Activated T-cell treated with anti-CD3 and anti-CD28 coated beads, Interleukin-2, amount 50 U/mL, for 24 hours (primary cell): ENCODE data around the gene OPA1.

Experiments
- DNase-seq: peaks from one replicate; pipeline ENCODE4 v3.0.0-alpha.2; 2020
- H3K27ac Mint-ChIP-seq: 2 replicates; pipeline ENCODE4 v1.8.0; 2020; ENCODE audit warnings: mild to moderate bottlenecking, mixed read lengths
- H3K27me3 Mint-ChIP-seq: 2 replicates; pipeline ENCODE4 v1.8.0; 2020; ENCODE audit warnings: mixed read lengths
- H3K36me3 Mint-ChIP-seq: 2 replicates; pipeline ENCODE4 v1.8.0; 2020; ENCODE audit warnings: low read depth, mixed read lengths
- H3K4me1 Mint-ChIP-seq: 2 replicates; pipeline ENCODE4 v1.8.0; 2020; ENCODE audit warnings: low read depth, mixed read lengths
- H3K4me3 Mint-ChIP-seq: 2 replicates; pipeline ENCODE4 v1.8.0; 2020; ENCODE audit warnings: mild to moderate bottlenecking, moderate library complexity, mixed read lengths
- H3K9me3 Mint-ChIP-seq: 2 replicates; pipeline ENCODE4 v1.8.0; 2020; ENCODE audit warnings: mixed read lengths

OPA1 gene

GRCh38 chr3:193592841-193593667, at the start of gene OPA1:
TSS of gene OPA1 (plus strand) at chr3:193593208. CDS start at chr3:193593378, 170 bp downstream.
- peak; percentile 92 for DNase-seq
- Mint-ChIP-seq H3K4me1 (peaks cover 50% of the 10 kb centered on the region), H3K27me3 (no peaks in the 10 kb centered on the region), H3K27ac (peak within 1 kb of the TSS; percentile 99), H3K36me3 (peaks cover 43% of the 10 kb centered on the region), H3K4me3 (peak within 1 kb of the TSS; percentile 94), H3K9me3 (no peaks in the 10 kb centered on the region)

- no peaks in the 10 kb centered on the region for H3K27me3 Mint-ChIP-seq
Measured at GRCh38 chr3:193544289-193544688, 48.7 kb upstream of the OPA1 start.

GRCh38 chr3:193545304-193545703, 47.7 kb upstream of the OPA1 start:
- peaks cover 9% of the 10 kb centered on the region for H3K9me3 Mint-ChIP-seq
- no peak for DNase-seq
- H3K4me3 Mint-ChIP-seq: no peak overlapping the region
- no peaks in the 10 kb centered on the region for H3K4me1 Mint-ChIP-seq
- no peak overlapping the region for H3K27ac Mint-ChIP-seq
- H3K36me3 Mint-ChIP-seq: no peaks in the 10 kb centered on the region
- no peaks in the 10 kb centered on the region for H3K27me3 Mint-ChIP-seq

More at GRCh38 chr3:193544289-193544688, 48.7 kb upstream of the OPA1 start:
- Mint-ChIP-seq H3K4me3 (no peak overlapping the region), H3K9me3 (peaks cover 9% of the 10 kb centered on the region), H3K4me1 (no peaks in the 10 kb centered on the region), H3K27ac (no peak overlapping the region), H3K36me3 (no peaks in the 10 kb centered on the region)
- no peak for DNase-seq

- H3K4me3 Mint-ChIP-seq: no peak overlapping the region
- no peaks in the 10 kb centered on the region for H3K36me3 Mint-ChIP-seq
- no peak overlapping the region for H3K27ac Mint-ChIP-seq
- H3K9me3 Mint-ChIP-seq: peaks cover 9% of the 10 kb centered on the region
- DNase-seq: no peak
- H3K4me1 Mint-ChIP-seq: no peaks in the 10 kb centered on the region
- no peaks in the 10 kb centered on the region for H3K27me3 Mint-ChIP-seq
Measured at GRCh38 chr3:193546129-193546528, 46.9 kb upstream of the OPA1 start.

GRCh38 chr3:193548406-193548805, 44.6 kb upstream of the OPA1 start:
- Mint-ChIP-seq H3K4me1 (no peaks in the 10 kb centered on the region), H3K9me3 (peaks cover 9% of the 10 kb centered on the region), H3K27me3 (no peaks in the 10 kb centered on the region)

GRCh38 chr3:193552923-193553322, 40.1 kb upstream of the OPA1 start:
- no peaks in the 10 kb centered on the region for H3K4me1 Mint-ChIP-seq
- H3K4me3 Mint-ChIP-seq: no peak overlapping the region
- H3K36me3 Mint-ChIP-seq: no peaks in the 10 kb centered on the region
- no peaks in the 10 kb centered on the region for H3K9me3 Mint-ChIP-seq
- no peak for DNase-seq
- H3K27me3 Mint-ChIP-seq: no peaks in the 10 kb centered on the region
- H3K27ac Mint-ChIP-seq: no peak overlapping the region

More at GRCh38 chr3:193548406-193548805, 44.6 kb upstream of the OPA1 start:
- H3K36me3 Mint-ChIP-seq: no peaks in the 10 kb centered on the region
- no peak overlapping the region for H3K27ac Mint-ChIP-seq
- no peak for DNase-seq
- H3K4me3 Mint-ChIP-seq: no peak overlapping the region

- no peak for DNase-seq
- H3K36me3 Mint-ChIP-seq: no peaks in the 10 kb centered on the region
- H3K4me3 Mint-ChIP-seq: no peak overlapping the region
- H3K4me1 Mint-ChIP-seq: no peaks in the 10 kb centered on the region
- H3K27ac Mint-ChIP-seq: no peak overlapping the region
- H3K27me3 Mint-ChIP-seq: no peaks in the 10 kb centered on the region
- no peaks in the 10 kb centered on the region for H3K9me3 Mint-ChIP-seq
Measured at GRCh38 chr3:193553586-193553985, 39.4 kb upstream of the OPA1 start.

- DNase-seq: no peak
- H3K4me3 Mint-ChIP-seq: no peak within 1 kb of the TSS
- no peaks in the 10 kb centered on the region for H3K36me3 Mint-ChIP-seq
- no peaks in the 10 kb centered on the region for H3K4me1 Mint-ChIP-seq
- H3K27ac Mint-ChIP-seq: no peak within 1 kb of the TSS
- H3K9me3 Mint-ChIP-seq: no peaks in the 10 kb centered on the region
- H3K27me3 Mint-ChIP-seq: no peaks in the 10 kb centered on the region
Measured at GRCh38 chr3:193554811-193555210, 38.2 kb upstream of the OPA1 start, which contains the start of gene ATP13A4. TSS of gene ATP13A4 (minus strand) at chr3:193554895. CDS start at chr3:193554799, 96 bp downstream.

GRCh38 chr3:193556841-193557240, 36.2 kb upstream of the OPA1 start:
- no peak overlapping the region for H3K4me3 Mint-ChIP-seq

GRCh38 chr3:193559100-193559499, 33.9 kb upstream of the OPA1 start:
- DNase-seq: no peak
- H3K27ac Mint-ChIP-seq: no peak overlapping the region
- no peaks in the 10 kb centered on the region for H3K9me3 Mint-ChIP-seq
- no peaks in the 10 kb centered on the region for H3K36me3 Mint-ChIP-seq
- no peaks in the 10 kb centered on the region for H3K4me1 Mint-ChIP-seq
- no peaks in the 10 kb centered on the region for H3K27me3 Mint-ChIP-seq
- no peak overlapping the region for H3K4me3 Mint-ChIP-seq

More at GRCh38 chr3:193556841-193557240, 36.2 kb upstream of the OPA1 start:
- Mint-ChIP-seq H3K9me3 (no peaks in the 10 kb centered on the region), H3K27me3 (no peaks in the 10 kb centered on the region), H3K36me3 (no peaks in the 10 kb centered on the region), H3K27ac (no peak overlapping the region), H3K4me1 (no peaks in the 10 kb centered on the region)
- DNase-seq: no peak

- H3K36me3 Mint-ChIP-seq: no peaks in the 10 kb centered on the region
- no peaks in the 10 kb centered on the region for H3K27me3 Mint-ChIP-seq
- DNase-seq: no peak
Measured at GRCh38 chr3:193560091-193560490, 32.9 kb upstream of the OPA1 start.

GRCh38 chr3:193560870-193561269, 32.1 kb upstream of the OPA1 start:
- Mint-ChIP-seq H3K4me1 (no peaks in the 10 kb centered on the region), H3K27ac (no peak overlapping the region), H3K36me3 (no peaks in the 10 kb centered on the region), H3K27me3 (no peaks in the 10 kb centered on the region), H3K4me3 (no peak overlapping the region), H3K9me3 (no peaks in the 10 kb centered on the region)
- no peak for DNase-seq

More at GRCh38 chr3:193560091-193560490, 32.9 kb upstream of the OPA1 start:
- Mint-ChIP-seq H3K9me3 (no peaks in the 10 kb centered on the region), H3K4me1 (no peaks in the 10 kb centered on the region), H3K27ac (no peak overlapping the region), H3K4me3 (no peak overlapping the region)

- Mint-ChIP-seq H3K4me3 (no peak overlapping the region), H3K4me1 (no peaks in the 10 kb centered on the region), H3K36me3 (no peaks in the 10 kb centered on the region), H3K27ac (no peak overlapping the region), H3K9me3 (no peaks in the 10 kb centered on the region), H3K27me3 (no peaks in the 10 kb centered on the region)
- DNase-seq: no peak
Measured at GRCh38 chr3:193563426-193563825, 29.6 kb upstream of the OPA1 start.

- no peaks in the 10 kb centered on the region for H3K4me1 Mint-ChIP-seq
- H3K36me3 Mint-ChIP-seq: no peaks in the 10 kb centered on the region
- H3K27me3 Mint-ChIP-seq: no peaks in the 10 kb centered on the region
- DNase-seq: no peak
- no peak overlapping the region for H3K4me3 Mint-ChIP-seq
- H3K27ac Mint-ChIP-seq: no peak overlapping the region
- H3K9me3 Mint-ChIP-seq: no peaks in the 10 kb centered on the region
Measured at GRCh38 chr3:193564012-193564411, 29.0 kb upstream of the OPA1 start.

- Mint-ChIP-seq H3K27ac (no peak overlapping the region), H3K36me3 (no peaks in the 10 kb centered on the region), H3K4me1 (no peaks in the 10 kb centered on the region), H3K4me3 (no peak overlapping the region), H3K9me3 (no peaks in the 10 kb centered on the region), H3K27me3 (no peaks in the 10 kb centered on the region)
- no peak for DNase-seq
Measured at GRCh38 chr3:193569119-193569518, 23.9 kb upstream of the OPA1 start.
